ENCODE results near the gene SLC9A3. TPM values are rescaled to one million over a fixed set of nuclear protein-coding genes. Genes with fewer than 3 reads are reported as not detected.

Gene SLC9A3
- total and polyA plus RNA-seq, 12 donors: 0.53 to 1.5 (median 1.0) TPM

DNA sequence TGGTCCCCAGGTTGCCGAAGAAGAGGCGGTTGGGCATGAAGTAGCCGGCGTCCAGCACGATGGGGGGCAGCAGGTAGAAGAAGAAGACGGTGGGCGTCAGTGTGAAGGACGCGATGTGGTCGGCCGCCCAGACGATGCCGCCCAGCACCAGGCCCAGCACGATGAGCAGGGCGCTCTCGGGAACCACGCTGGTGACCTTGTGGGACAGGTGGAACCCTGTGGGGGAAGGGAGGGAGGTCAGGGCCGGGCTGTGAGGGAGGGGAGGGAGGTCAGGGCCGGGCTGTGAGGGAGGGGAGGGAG, 32.4 kb downstream of the SLC9A3 start:
- intact Hi-C loops (cut with DNase I): no loop called here
- ATAC-seq (no peak), DNase-seq (no peak)
- Histone ChIP-seq H3K4me3 (no peak overlapping the region), H3K27me3 (peaks cover 0 to 66% (median 41%) of the 10 kb centered on the region in 7 donors), H3K4me1 (no peaks in the 10 kb centered on the region), H3K27ac (no peak overlapping the region), H3K9me3 (no peaks in the 10 kb centered on the region), H3K36me3 (no peaks in the 10 kb centered on the region)
- 81 to 83% methylated on average over 18 to 19 of the region's 19 CpGs for WGBS, 2 donors
- TF ChIP-seq CTCF (IDR thresholded peaks at IDR 0.05): no peak

DNA sequence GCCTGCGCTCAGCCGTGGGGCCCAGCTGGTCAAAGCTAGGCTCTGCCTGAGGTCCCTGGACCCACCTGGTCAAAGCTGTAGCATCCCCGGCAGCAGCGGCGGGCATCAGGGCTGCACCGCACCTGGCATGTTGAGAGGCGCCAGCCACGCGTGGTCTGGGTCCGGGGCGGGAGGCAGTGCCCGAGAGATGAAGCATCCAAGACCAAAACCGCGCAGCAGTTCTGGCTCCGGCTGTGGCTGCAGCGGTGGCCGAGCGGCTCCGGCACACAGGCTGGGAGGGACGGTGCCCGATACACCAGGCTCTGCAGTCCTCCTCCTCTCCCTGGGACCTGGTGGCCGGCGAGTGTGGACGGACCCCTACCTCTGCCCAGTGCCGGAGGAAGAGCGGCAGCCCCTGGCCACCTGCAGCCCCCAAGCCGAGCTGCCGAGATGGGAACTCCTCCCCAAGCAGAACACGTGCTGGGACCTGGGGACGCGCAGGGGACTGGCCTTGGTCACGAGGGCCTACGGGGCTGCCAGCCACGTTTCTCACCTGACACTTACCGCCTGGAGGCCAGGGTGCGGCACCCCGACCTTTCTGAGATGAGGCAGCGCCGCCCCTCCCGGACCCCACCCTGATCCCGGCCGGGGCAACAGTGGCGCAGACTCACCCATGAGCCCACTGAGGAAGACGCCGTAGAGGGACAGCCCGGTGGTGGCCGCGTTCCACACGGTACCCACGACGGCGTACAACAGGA, 33.0 kb downstream of the SLC9A3 start:
- WGBS, 2 donors: 89 to 91% methylated on average over 51 to 52 of the region's 52 CpGs
- TF ChIP-seq CTCF (IDR thresholded peaks at IDR 0.05): no peak
- no peaks in the 10 kb centered on the region for H3K36me3 ChIP-seq
- no peak for ATAC-seq
- H3K4me3 ChIP-seq: no peak overlapping the region
- no peaks in the 10 kb centered on the region for H3K4me1 ChIP-seq
- no peak for DNase-seq
- peaks cover 0 to 65% (median 41%) of the 10 kb centered on the region in 7 donors for H3K27me3 ChIP-seq
- H3K27ac ChIP-seq: no peak overlapping the region
- no peaks in the 10 kb centered on the region for H3K9me3 ChIP-seq
- intact Hi-C loops (cut with DNase I): no loop called here

- H3K4me3 ChIP-seq: no peak overlapping the region
- H3K9me3 ChIP-seq: no peaks in the 10 kb centered on the region
- peaks cover 0 to 8% (median 0%) of the 10 kb centered on the region in 9 donors for H3K4me1 ChIP-seq
- H3K36me3 ChIP-seq: no peaks in the 10 kb centered on the region
- WGBS, 2 donors: 84% methylated on average over 47 to 48 of the region's 48 CpGs
- H3K27ac ChIP-seq: no peak overlapping the region
- ATAC-seq (peak in 1 of 8 donors; percentile 10), DNase-seq (no peak)
- TF ChIP-seq CTCF (IDR thresholded peaks at IDR 0.05): no peak
- intact Hi-C loops (cut with DNase I): no loop called here
- H3K27me3 ChIP-seq: peaks cover 0 to 68% (median 38%) of the 10 kb centered on the region in 7 donors
Measured at GRCh38 chr5:490116-491106, 33.8 kb downstream of the SLC9A3 start.

GRCh38 chr5:489689-490080, 34.6 kb downstream of the SLC9A3 start:
- Histone ChIP-seq H3K4me3 (no peak overlapping the region), H3K9me3 (no peaks in the 10 kb centered on the region), H3K27ac (no peak overlapping the region), H3K27me3 (peaks cover 0 to 71% (median 44%) of the 10 kb centered on the region in 7 donors), H3K4me1 (peaks cover 0 to 9% (median 0%) of the 10 kb centered on the region in 9 donors), H3K36me3 (no peaks in the 10 kb centered on the region)
- no peak for DNase-seq
- WGBS, 2 donors: 55% methylated on average over 21 of the region's 21 CpGs
- intact Hi-C loops (cut with DNase I): no loop called here
- no peak for TF ChIP-seq CTCF (IDR thresholded peaks at IDR 0.05)
- ATAC-seq: peak in 1 of 8 donors; percentile 14

Data from heart right ventricle (tissue), 16 donors.